Transverse colon (tissue), 4 donors: ENCODE measurements around the gene MED20.

ENCODE experiments used
- EP300 ChIP-seq: sonication (generic); formaldehyde crosslinking; IDR thresholded peaks from one replicate; pipeline ENCODE4 v1.6.1; 2017; ENCODE audit warnings: antibody characterized with exemption, low read depth
- POLR2A ChIP-seq: fragments of 450-650 bp; IDR thresholded peaks from one replicate; pipeline ENCODE4 v1.6.1; 2016; ENCODE audit warnings: antibody characterized with exemption, mild to moderate bottlenecking, moderate library complexity
- POLR2AphosphoS5 ChIP-seq, 3 donors: sonication (generic); formaldehyde crosslinking; IDR thresholded peaks; one replicate each; pipeline ENCODE4 v1.6.1; 2016; ENCODE audit warnings: antibody characterized with exemption in 3 of 3
- TF ChIP-seq, protein P1 (sequence below), 5 experiments: fragments of 200-600 bp in 3 of 5; fragments of 450-650 bp in 2 of 5; sonication (generic) in 3 of 5; IDR thresholded peaks; 1 replicate in 2 of 5; 2 replicates in 3 of 5; pipeline ENCODE4 v1.5.1; 2016 to 2017; ENCODE audit warnings: antibody characterized with exemption in 5 of 5, inconsistent platforms in 3 of 5, mild to moderate bottlenecking in 2 of 5, moderate library complexity in 1 of 5

DNA sequence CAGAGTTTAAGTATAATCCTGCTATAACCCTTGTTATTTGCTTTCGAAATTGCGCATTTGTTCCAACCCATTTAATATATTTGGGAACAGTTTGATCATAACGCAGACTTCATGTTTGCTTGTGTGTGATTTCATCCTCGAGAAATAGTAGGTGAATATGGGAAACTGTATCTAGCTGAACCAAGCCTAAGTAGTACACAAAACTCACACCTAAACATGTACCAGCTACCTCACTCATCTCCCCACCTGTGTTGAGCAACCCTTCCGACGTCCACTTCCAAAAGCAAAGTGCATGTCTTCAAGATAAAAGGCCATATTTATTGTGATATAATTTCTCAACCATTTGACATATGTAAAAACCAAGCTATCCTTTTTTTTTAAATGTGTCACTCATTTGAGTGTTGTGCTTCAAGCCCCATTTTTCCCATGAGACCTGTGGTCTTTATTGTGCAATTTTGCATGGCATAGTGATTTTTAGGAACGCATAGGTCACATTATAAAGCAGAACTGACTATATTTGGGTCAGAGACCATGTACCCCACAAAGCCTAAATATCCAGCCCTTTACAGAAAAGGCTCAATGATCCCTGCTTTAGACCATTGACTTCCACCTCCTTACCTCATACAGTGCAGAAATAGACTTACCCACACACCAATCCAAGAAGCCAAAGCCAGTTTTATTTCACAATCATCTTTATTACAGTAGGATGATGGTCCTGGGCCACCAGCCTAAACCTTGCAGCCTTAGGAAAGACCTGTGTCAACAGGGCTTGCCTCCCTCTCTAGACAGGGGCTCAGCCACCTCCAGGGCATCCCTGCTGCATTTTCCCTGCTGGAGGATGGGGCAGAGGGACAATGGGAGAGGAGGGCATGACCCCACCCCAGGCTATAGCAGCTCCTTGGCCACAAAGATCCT lies 13.6 kb upstream of the MED20 start:
- TF ChIP-seq, protein P1, sequence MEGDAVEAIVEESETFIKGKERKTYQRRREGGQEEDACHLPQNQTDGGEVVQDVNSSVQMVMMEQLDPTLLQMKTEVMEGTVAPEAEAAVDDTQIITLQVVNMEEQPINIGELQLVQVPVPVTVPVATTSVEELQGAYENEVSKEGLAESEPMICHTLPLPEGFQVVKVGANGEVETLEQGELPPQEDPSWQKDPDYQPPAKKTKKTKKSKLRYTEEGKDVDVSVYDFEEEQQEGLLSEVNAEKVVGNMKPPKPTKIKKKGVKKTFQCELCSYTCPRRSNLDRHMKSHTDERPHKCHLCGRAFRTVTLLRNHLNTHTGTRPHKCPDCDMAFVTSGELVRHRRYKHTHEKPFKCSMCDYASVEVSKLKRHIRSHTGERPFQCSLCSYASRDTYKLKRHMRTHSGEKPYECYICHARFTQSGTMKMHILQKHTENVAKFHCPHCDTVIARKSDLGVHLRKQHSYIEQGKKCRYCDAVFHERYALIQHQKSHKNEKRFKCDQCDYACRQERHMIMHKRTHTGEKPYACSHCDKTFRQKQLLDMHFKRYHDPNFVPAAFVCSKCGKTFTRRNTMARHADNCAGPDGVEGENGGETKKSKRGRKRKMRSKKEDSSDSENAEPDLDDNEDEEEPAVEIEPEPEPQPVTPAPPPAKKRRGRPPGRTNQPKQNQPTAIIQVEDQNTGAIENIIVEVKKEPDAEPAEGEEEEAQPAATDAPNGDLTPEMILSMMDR (IDR thresholded peaks at IDR 0.05) = no peak
- TF ChIP-seq POLR2A (no peak), POLR2AphosphoS5 (IDR thresholded peaks at IDR 0.05) (no peak), EP300 (no peak)
